ENCODE data around the gene OR7E24. TPM values are rescaled to one million over a fixed set of nuclear protein-coding genes. Genes with fewer than 3 reads are reported as not detected.

Gene OR7E24
- total RNA-seq, 1 donor, result not detected

DNA sequence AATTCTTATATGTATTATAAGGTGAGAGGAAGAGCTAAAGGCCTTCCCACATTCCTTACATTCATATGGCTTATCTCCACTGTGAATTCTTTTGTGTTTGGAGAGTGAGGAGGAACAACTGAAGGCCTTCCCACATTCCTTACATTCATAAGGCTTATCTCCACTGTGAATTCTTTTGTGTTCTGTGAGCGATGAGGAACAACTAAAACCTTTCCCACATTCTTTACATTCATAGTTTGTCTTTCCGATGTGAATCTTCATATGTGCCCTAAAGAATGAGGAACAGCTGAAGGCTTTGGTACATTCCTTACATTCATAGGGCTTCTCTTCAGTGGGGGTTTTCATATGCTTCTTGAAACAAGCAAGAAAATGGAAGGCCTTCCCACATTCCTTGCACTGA, 45.6 kb downstream of the OR7E24 start:
- DNase-seq (ENCODE audit: low read depth), result no peak
- no peak overlapping the region for H3K4me3 ChIP-seq (ENCODE audit: low read depth, low read length)
- TF ChIP-seq, protein P1, sequence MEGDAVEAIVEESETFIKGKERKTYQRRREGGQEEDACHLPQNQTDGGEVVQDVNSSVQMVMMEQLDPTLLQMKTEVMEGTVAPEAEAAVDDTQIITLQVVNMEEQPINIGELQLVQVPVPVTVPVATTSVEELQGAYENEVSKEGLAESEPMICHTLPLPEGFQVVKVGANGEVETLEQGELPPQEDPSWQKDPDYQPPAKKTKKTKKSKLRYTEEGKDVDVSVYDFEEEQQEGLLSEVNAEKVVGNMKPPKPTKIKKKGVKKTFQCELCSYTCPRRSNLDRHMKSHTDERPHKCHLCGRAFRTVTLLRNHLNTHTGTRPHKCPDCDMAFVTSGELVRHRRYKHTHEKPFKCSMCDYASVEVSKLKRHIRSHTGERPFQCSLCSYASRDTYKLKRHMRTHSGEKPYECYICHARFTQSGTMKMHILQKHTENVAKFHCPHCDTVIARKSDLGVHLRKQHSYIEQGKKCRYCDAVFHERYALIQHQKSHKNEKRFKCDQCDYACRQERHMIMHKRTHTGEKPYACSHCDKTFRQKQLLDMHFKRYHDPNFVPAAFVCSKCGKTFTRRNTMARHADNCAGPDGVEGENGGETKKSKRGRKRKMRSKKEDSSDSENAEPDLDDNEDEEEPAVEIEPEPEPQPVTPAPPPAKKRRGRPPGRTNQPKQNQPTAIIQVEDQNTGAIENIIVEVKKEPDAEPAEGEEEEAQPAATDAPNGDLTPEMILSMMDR (IDR thresholded peaks at IDR 0.05; ENCODE audit: insufficient read depth, low read length), result no peak

Other genes with a start within 250 kb of the OR7E24 start
- not detected in 2 replicates for gene MUC16, start 240.5 kb upstream of the OR7E24 start, total RNA-seq (ENCODE audit: low replicate concordance)
- gene OR1M1, start 163.9 kb upstream of the OR7E24 start, total RNA-seq (ENCODE audit: low replicate concordance), result not detected in 2 replicates
- gene OR7G2, start 143.5 kb upstream of the OR7E24 start, total RNA-seq (ENCODE audit: low replicate concordance), result not detected in 2 replicates
- not detected in 2 replicates for gene OR7G1, start 135.2 kb upstream of the OR7E24 start, total RNA-seq (ENCODE audit: low replicate concordance)
- not detected in 2 replicates for gene OR7G3, start 124.0 kb upstream of the OR7E24 start, total RNA-seq (ENCODE audit: low replicate concordance)
- gene ZNF317, start 110.5 kb upstream of the OR7E24 start, total RNA-seq (ENCODE audit: low replicate concordance), result 13.6 and 18.9 TPM in 2 replicates
- gene OR7D2, start 72.0 kb upstream of the OR7E24 start, total RNA-seq (ENCODE audit: low replicate concordance), result not detected in 2 replicates
- not detected in 2 replicates for gene OR7D4, start 31.3 kb upstream of the OR7E24 start, total RNA-seq (ENCODE audit: low replicate concordance)
- 8.9 and 12.4 TPM in 2 replicates for gene ZNF699, start 58.9 kb downstream of the OR7E24 start, total RNA-seq (ENCODE audit: low replicate concordance)
- 18.0 and 113 TPM in 2 replicates for gene ZNF559, start 73.2 kb downstream of the OR7E24 start, total RNA-seq (ENCODE audit: low replicate concordance)
- 1.1 and 8.9 TPM in 2 replicates for gene ZNF177, start 112.1 kb downstream of the OR7E24 start, total RNA-seq (ENCODE audit: low replicate concordance)
- 8.8 and 13.7 TPM in 2 replicates for gene ZNF266, start 184.6 kb downstream of the OR7E24 start, total RNA-seq (ENCODE audit: low replicate concordance)
- 0.09 and 0.16 TPM in 2 replicates for gene ZNF560, start 247.7 kb downstream of the OR7E24 start, total RNA-seq (ENCODE audit: low replicate concordance)

All from fibroblast of the aortic adventitia (primary cell).